Measurements from ENCODE around the gene FAM219B.

- TF ChIP-seq, protein P1, sequence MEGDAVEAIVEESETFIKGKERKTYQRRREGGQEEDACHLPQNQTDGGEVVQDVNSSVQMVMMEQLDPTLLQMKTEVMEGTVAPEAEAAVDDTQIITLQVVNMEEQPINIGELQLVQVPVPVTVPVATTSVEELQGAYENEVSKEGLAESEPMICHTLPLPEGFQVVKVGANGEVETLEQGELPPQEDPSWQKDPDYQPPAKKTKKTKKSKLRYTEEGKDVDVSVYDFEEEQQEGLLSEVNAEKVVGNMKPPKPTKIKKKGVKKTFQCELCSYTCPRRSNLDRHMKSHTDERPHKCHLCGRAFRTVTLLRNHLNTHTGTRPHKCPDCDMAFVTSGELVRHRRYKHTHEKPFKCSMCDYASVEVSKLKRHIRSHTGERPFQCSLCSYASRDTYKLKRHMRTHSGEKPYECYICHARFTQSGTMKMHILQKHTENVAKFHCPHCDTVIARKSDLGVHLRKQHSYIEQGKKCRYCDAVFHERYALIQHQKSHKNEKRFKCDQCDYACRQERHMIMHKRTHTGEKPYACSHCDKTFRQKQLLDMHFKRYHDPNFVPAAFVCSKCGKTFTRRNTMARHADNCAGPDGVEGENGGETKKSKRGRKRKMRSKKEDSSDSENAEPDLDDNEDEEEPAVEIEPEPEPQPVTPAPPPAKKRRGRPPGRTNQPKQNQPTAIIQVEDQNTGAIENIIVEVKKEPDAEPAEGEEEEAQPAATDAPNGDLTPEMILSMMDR (IDR thresholded peaks at IDR 0.05) = no peak
- TF ChIP-seq ZFX (IDR thresholded peaks at IDR 0.05; ENCODE audit: borderline replicate concordance) = no peak
Observed at GRCh38 chr15:74872702-74873035, 34.0 kb downstream of the FAM219B start.

Data from 22Rv1 (cell line).